Activated CD4-positive, alpha-beta T cell treated with anti-CD3 and anti-CD28 coated beads, Interleukin-2, amount 10 ng/mL, durations not matched to agents 24 days and 14 days (primary cell): ENCODE results near the gene GLP1R. TPM values are rescaled to one million over a fixed set of nuclear protein-coding genes. Genes with fewer than 3 reads are reported as not detected.

Source experiments
- DNase-seq: peaks from one replicate; pipeline ENCODE4 v3.0.0; 2022
- H3K27ac Mint-ChIP-seq: one replicate; pipeline ENCODE4 v1.8.0; 2022; ENCODE audit warnings: mild to moderate bottlenecking, mixed read lengths
- H3K27me3 Mint-ChIP-seq: one replicate; pipeline ENCODE4 v1.8.0; 2022; ENCODE audit warnings: mixed read lengths
- H3K36me3 Mint-ChIP-seq: one replicate; pipeline ENCODE4 v1.8.0; 2022; ENCODE audit warnings: low read depth, mild to moderate bottlenecking, mixed read lengths
- H3K4me1 Mint-ChIP-seq: one replicate; pipeline ENCODE4 v1.8.0; 2021; ENCODE audit warnings: mixed read lengths
- H3K4me3 Mint-ChIP-seq: one replicate; pipeline ENCODE4 v1.8.0; 2022; ENCODE audit warnings: mild to moderate bottlenecking, moderate library complexity, mixed read lengths
- H3K9me3 Mint-ChIP-seq: one replicate; pipeline ENCODE4 v1.8.0; 2021; ENCODE audit warnings: mixed read lengths
- intact Hi-C: fragments of 100-400 bp; cut with micrococcal nuclease; formaldehyde crosslinking; loops from one replicate; pipeline ENCODE4 v1.15.1; 2023
- total RNA-seq: library from RNA; stranded (reverse); gene quantifications from 2 replicates; pipeline ENCODE4 v1.2.3, GENCODE V29; 2022

Gene GLP1R
- total RNA-seq, 1 donor from 2014 or later = 0.09 TPM

DNA sequence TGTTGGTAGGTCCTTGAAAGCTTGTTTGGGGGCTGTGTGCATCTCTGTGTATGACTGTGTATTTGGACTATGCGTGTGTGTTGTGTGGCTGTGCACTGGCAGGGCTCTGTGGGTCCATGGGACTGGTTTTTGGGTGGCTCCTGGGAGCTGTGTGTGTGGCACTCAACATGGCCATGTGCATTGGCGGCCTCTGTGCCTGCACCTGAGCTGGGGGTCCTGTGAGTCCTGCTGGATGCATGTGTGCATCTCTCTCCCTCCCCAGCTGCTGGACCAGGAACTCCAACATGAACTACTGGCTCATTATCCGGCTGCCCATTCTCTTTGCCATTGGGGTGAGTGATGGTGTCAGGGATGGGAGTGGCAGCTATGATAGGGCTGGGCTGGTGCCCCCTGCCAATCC, 30.1 kb downstream of the GLP1R start:
- peaks cover 2% of the 10 kb centered on the region for H3K4me1 Mint-ChIP-seq
- intact Hi-C loops = no loop called here
- H3K9me3 Mint-ChIP-seq = no peaks in the 10 kb centered on the region
- no peaks in the 10 kb centered on the region for H3K36me3 Mint-ChIP-seq
- no peak for DNase-seq
- H3K27me3 Mint-ChIP-seq = peaks cover 7% of the 10 kb centered on the region
- no peak overlapping the region for H3K4me3 Mint-ChIP-seq
- H3K27ac Mint-ChIP-seq = no peak overlapping the region

- H3K36me3 Mint-ChIP-seq = no peaks in the 10 kb centered on the region
- intact Hi-C loops = loop anchor here (10.0 kb wide), 1 partner anchor 75 kb away; no protein-coding TSS in a partner anchor
- H3K27me3 Mint-ChIP-seq = peaks cover 8% of the 10 kb centered on the region
- no peaks in the 10 kb centered on the region for H3K9me3 Mint-ChIP-seq
- no peak for DNase-seq
- no peak overlapping the region for H3K4me3 Mint-ChIP-seq
- H3K4me1 Mint-ChIP-seq = peaks cover 2% of the 10 kb centered on the region
- H3K27ac Mint-ChIP-seq = no peak overlapping the region
Measured at GRCh38 chr6:39079197-39080125, 30.9 kb downstream of the GLP1R start.

- DNase-seq = no peak
- intact Hi-C loops = loop anchor here (10.0 kb wide), 1 partner anchor 74 kb away; no protein-coding TSS in a partner anchor
- H3K4me3 Mint-ChIP-seq = no peak overlapping the region
- H3K27me3 Mint-ChIP-seq = peaks cover 9% of the 10 kb centered on the region
- H3K36me3 Mint-ChIP-seq = no peaks in the 10 kb centered on the region
- peaks cover 2% of the 10 kb centered on the region for H3K4me1 Mint-ChIP-seq
- no peaks in the 10 kb centered on the region for H3K9me3 Mint-ChIP-seq
- H3K27ac Mint-ChIP-seq = no peak overlapping the region
Measured at GRCh38 chr6:39080246-39080875, 31.8 kb downstream of the GLP1R start.

DNA sequence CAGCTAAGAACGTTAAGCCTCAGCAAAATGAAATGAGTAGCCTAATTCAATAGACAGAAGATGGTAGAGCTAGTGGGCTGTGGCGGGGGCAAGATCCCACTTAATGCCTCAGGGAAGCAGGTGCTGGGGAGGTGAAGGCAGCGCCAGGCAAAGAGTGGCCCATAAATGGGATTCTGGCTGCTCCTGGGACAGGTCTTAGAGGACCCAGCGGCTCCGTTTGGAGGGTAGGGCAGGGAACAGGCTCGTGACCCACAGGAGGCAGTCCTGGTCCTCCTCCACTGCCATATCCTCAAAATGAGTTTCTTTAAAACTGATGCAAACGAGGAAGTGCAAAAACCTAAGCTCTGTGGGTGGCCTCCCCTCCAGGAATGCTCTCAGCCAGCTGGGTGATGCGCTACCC, 33.7 kb downstream of the GLP1R start:
- Mint-ChIP-seq H3K36me3 (no peaks in the 10 kb centered on the region), H3K4me3 (no peak overlapping the region), H3K27ac (no peak overlapping the region), H3K9me3 (no peaks in the 10 kb centered on the region), H3K27me3 (peaks cover 14% of the 10 kb centered on the region), H3K4me1 (peaks cover 14% of the 10 kb centered on the region)
- intact Hi-C loops = loop anchor here (10.0 kb wide), 1 partner anchor 72 kb away; no protein-coding TSS in a partner anchor
- DNase-seq = no peak

GRCh38 chr6:39083231-39083634, 34.7 kb downstream of the GLP1R start:
- Mint-ChIP-seq H3K9me3 (no peaks in the 10 kb centered on the region), H3K36me3 (no peaks in the 10 kb centered on the region), H3K4me3 (no peak overlapping the region), H3K4me1 (peaks cover 14% of the 10 kb centered on the region), H3K27me3 (peaks cover 24% of the 10 kb centered on the region), H3K27ac (peak overlapping the region; percentile 1)
- DNase-seq = no peak
- intact Hi-C loops = loop anchor here (10.0 kb wide), 1 partner anchor 72 kb away; no protein-coding TSS in a partner anchor

GRCh38 chr6:39084506-39084905, 35.9 kb downstream of the GLP1R start:
- no peaks in the 10 kb centered on the region for H3K9me3 Mint-ChIP-seq
- no peaks in the 10 kb centered on the region for H3K36me3 Mint-ChIP-seq

DNA sequence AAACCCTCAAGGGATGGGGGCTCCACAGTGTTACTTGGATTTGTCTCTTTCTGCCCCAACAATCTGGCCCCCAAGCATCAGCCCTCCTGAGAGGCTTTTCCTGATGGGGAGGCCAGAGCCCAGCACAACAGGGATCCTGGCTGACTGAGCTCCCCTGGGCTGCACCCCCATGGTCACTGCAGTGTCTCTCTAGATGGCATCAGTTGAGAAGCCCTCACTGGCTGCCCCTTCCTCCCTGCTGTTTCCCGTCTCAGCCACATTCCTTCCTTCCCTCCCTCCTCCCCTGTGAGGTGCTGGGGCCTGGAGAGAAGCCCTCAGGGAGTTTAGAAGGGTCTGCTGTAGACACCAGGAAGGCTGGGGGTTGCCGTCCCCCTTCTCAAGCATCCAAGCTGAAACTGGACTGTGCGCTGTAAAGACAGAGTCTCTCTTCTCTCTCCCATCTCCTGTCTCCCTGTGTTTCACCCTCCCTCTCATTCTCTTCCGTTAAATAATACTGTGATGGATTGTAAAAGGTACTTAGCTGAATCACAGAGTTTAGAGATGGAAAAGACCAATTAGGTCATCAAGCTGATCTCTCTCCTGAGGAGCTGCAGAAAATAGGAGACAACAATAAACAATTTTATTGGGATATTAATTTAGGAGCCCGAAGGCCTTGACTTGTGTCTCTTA, 36.7 kb downstream of the GLP1R start:
- Mint-ChIP-seq H3K4me3 (no peak overlapping the region), H3K27me3 (peaks cover 42% of the 10 kb centered on the region)
- intact Hi-C loops = loop anchor here (10.0 kb wide), 1 partner anchor 70 kb away; no protein-coding TSS in a partner anchor

More at GRCh38 chr6:39084506-39084905, 35.9 kb downstream of the GLP1R start:
- DNase-seq = no peak
- intact Hi-C loops = loop anchor here (10.0 kb wide), 1 partner anchor 70 kb away; no protein-coding TSS in a partner anchor
- Mint-ChIP-seq H3K27me3 (peaks cover 36% of the 10 kb centered on the region), H3K27ac (no peak overlapping the region), H3K4me1 (peaks cover 18% of the 10 kb centered on the region), H3K4me3 (no peak overlapping the region)

DNA sequence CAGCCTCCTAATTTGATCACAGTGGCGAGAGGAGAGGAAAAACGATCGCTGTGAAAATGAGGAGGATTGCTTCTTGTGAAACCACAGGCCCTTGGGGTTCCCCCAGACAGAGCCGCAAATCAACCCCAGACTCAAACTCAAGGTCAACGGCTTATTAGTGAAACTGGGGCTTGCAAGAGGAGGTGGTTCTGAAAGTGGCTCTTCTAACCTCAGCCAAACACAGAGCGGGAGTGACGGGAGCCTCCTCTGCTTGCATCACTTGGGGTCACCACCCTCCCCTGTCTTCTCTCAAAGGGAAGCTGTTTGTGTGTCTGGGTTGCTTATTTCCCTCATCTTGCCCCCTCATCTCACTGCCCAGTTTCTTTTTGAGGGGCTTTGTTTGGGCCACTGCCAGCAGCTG, 37.7 kb downstream of the GLP1R start:
- peak overlapping the region; percentile 50 for H3K27ac Mint-ChIP-seq
- no peak overlapping the region for H3K4me3 Mint-ChIP-seq
- no peaks in the 10 kb centered on the region for H3K9me3 Mint-ChIP-seq
- H3K36me3 Mint-ChIP-seq = no peaks in the 10 kb centered on the region
- DNase-seq = peak; percentile 74
- H3K4me1 Mint-ChIP-seq = peaks cover 18% of the 10 kb centered on the region
- peaks cover 50% of the 10 kb centered on the region for H3K27me3 Mint-ChIP-seq
- intact Hi-C loops = loop anchor here (1.0 to 10.0 kb wide), 2 partner anchors 25 to 69 kb away; no protein-coding TSS in a partner anchor

More for the DNA sequence above, 36.7 kb downstream of the GLP1R start:
- H3K27ac Mint-ChIP-seq = no peak overlapping the region
- no peaks in the 10 kb centered on the region for H3K9me3 Mint-ChIP-seq
- H3K36me3 Mint-ChIP-seq = no peaks in the 10 kb centered on the region
- DNase-seq = no peak
- peaks cover 18% of the 10 kb centered on the region for H3K4me1 Mint-ChIP-seq

DNA sequence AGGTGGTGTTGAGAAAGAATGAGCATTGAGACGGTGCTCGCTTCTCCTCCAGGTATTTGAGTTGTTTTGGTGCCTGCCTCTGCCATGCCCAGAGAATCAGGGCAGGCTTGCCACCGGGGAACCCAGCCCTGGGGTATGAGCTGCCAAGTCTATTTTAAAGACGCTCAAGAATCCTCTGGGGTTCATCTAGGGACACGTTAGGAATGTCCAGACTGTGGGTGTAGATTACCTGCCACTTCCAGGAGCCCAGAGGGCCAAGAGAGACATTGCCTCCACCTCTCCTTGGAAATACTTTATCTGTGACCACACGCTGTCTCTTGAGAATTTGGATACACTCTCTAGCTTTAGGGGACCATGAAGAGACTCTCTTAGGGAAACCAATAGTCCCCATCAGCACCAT, 38.1 kb downstream of the GLP1R start:
- H3K27me3 Mint-ChIP-seq = peaks cover 55% of the 10 kb centered on the region
- no peaks in the 10 kb centered on the region for H3K36me3 Mint-ChIP-seq
- H3K9me3 Mint-ChIP-seq = no peaks in the 10 kb centered on the region
- DNase-seq = no peak
- H3K4me3 Mint-ChIP-seq = no peak overlapping the region
- intact Hi-C loops = loop anchor here (1.0 to 10.0 kb wide), 2 partner anchors 25 to 68 kb away; no protein-coding TSS in a partner anchor
- H3K4me1 Mint-ChIP-seq = peaks cover 18% of the 10 kb centered on the region
- no peak overlapping the region for H3K27ac Mint-ChIP-seq

GRCh38 chr6:39087197-39087596, 38.6 kb downstream of the GLP1R start:
- Mint-ChIP-seq H3K27me3 (peaks cover 59% of the 10 kb centered on the region), H3K4me1 (peaks cover 18% of the 10 kb centered on the region), H3K36me3 (no peaks in the 10 kb centered on the region), H3K27ac (no peak overlapping the region), H3K4me3 (no peak overlapping the region), H3K9me3 (no peaks in the 10 kb centered on the region)
- intact Hi-C loops = loop anchor here (10.0 kb wide), 1 partner anchor 68 kb away; no protein-coding TSS in a partner anchor
- no peak for DNase-seq

DNA sequence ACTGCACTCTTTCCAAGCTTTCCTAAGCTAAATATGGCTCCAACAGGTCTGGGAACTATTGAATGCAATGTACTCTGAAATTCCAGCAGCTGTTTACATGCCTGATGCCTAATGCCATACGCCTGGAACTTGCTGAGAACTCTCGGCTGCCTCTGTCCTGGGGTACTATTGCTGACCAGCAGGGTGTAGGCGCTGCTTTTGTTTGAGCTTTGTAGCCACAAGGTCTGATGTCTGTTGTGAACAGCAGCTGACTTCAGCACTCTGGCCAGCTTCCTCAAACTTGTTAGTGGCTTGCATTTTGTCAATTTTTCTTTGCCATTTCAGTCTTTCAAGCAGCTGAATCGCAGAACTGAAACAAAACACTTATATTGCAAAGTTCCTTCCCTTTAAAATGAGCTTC, 39.8 kb downstream of the GLP1R start:
- H3K4me3 Mint-ChIP-seq = no peak overlapping the region
- intact Hi-C loops = loop anchor here (10.0 kb wide), 1 partner anchor 66 kb away; no protein-coding TSS in a partner anchor
- peak; percentile 69 for DNase-seq
- H3K9me3 Mint-ChIP-seq = no peaks in the 10 kb centered on the region
- H3K36me3 Mint-ChIP-seq = no peaks in the 10 kb centered on the region
- no peak overlapping the region for H3K27ac Mint-ChIP-seq
- H3K27me3 Mint-ChIP-seq = peaks cover 63% of the 10 kb centered on the region
- H3K4me1 Mint-ChIP-seq = peaks cover 18% of the 10 kb centered on the region

- Mint-ChIP-seq H3K4me1 (peaks cover 16% of the 10 kb centered on the region), H3K27ac (no peak overlapping the region), H3K9me3 (no peaks in the 10 kb centered on the region), H3K27me3 (peaks cover 64% of the 10 kb centered on the region), H3K36me3 (no peaks in the 10 kb centered on the region), H3K4me3 (no peak overlapping the region)
- DNase-seq = no peak
- intact Hi-C loops = no loop called here
Measured at GRCh38 chr6:39090036-39090435, 41.5 kb downstream of the GLP1R start.

DNA sequence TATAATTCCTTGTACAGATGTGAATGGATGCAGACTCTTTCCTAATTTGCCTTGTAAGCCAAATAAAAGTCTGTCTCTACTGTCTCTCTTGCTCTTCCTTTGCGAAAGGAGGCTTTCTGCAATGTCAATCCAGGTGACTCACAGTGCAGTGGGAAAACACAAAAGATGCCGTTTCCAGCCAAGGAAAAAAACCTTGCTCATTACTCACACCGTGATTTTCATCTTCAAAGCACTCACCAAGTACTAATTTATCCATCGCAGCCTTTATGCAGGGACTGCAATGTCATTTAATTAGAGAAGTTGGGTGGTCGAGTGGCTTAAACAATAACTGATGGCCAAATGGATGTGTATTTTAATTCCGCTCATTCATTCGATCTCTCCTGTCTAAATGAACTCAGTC, 42.6 kb downstream of the GLP1R start:
- Mint-ChIP-seq H3K4me3 (no peak overlapping the region), H3K27me3 (peaks cover 64% of the 10 kb centered on the region), H3K9me3 (no peaks in the 10 kb centered on the region), H3K36me3 (no peaks in the 10 kb centered on the region), H3K27ac (no peak overlapping the region), H3K4me1 (peaks cover 13% of the 10 kb centered on the region)
- intact Hi-C loops = no loop called here
- DNase-seq = no peak
